ENCODE measurements around the gene SCCPDH.

SCCPDH gene

DNA sequence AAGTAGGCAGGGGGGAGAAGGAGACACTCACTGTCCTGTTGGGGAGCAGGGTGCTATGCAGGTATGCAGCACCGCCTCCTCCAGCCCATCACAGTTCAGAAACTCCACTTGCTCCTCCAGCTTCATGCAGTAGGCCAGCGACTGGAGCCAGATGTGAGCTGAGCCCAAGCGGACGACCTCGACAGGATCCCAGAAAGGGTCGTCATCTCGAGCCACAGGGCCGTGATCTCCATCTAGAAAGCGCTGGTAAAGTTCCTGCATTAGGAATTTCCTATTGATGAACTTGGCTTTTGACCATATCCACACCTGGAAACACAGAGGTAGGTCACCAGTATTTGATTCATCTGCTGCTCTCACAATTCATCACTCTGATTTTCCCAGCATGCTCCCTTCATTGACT, 56.1 kb downstream of the SCCPDH start:
- in situ Hi-C loops (cut with HindIII; ENCODE audit: low pct_ligation_motif_present, low sequenced_read_pairs): no loop called here
- peaks cover 20% of the 10 kb centered on the region for H3K36me3 ChIP-seq (replicated peaks)
- no peak overlapping the region for H3K27ac ChIP-seq
- no peak for DNase-seq
- H3K27me3 ChIP-seq (replicated peaks): no peaks in the 10 kb centered on the region
- H3K4me3 ChIP-seq (ENCODE audit: low read depth, low read length): no peak overlapping the region
- TF ChIP-seq, protein P1, sequence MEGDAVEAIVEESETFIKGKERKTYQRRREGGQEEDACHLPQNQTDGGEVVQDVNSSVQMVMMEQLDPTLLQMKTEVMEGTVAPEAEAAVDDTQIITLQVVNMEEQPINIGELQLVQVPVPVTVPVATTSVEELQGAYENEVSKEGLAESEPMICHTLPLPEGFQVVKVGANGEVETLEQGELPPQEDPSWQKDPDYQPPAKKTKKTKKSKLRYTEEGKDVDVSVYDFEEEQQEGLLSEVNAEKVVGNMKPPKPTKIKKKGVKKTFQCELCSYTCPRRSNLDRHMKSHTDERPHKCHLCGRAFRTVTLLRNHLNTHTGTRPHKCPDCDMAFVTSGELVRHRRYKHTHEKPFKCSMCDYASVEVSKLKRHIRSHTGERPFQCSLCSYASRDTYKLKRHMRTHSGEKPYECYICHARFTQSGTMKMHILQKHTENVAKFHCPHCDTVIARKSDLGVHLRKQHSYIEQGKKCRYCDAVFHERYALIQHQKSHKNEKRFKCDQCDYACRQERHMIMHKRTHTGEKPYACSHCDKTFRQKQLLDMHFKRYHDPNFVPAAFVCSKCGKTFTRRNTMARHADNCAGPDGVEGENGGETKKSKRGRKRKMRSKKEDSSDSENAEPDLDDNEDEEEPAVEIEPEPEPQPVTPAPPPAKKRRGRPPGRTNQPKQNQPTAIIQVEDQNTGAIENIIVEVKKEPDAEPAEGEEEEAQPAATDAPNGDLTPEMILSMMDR (IDR thresholded peaks at IDR 0.05; ENCODE audit: low read depth, low read length, missing control alignments): no peak

DNA sequence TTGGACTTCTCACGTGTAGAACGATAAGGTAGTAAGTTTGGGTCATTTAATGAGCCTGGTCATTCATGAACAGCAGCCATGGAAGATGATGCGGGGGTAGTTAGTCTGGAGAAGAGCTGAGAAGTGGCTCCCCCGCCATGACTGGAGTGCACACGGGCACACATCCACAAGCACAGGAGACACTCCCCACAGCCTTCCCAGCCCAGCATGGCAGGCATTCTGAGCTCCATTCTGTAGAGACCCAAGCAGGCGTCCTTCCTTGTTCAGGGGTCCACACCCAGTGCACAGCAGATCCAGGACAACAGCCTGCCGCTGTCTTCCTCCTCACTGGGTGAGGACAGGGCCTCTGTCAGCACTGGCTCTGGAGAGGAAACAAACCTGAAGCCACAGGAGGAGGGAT, 57.0 kb downstream of the SCCPDH start:
- H3K36me3 ChIP-seq (replicated peaks): peaks cover 14% of the 10 kb centered on the region
- TF ChIP-seq, protein P1 (IDR thresholded peaks at IDR 0.05; ENCODE audit: low read depth, low read length, missing control alignments): no peak
- in situ Hi-C loops (cut with HindIII; ENCODE audit: low pct_ligation_motif_present, low sequenced_read_pairs): no loop called here
- DNase-seq: no peak
- no peaks in the 10 kb centered on the region for H3K27me3 ChIP-seq (replicated peaks)
- no peak overlapping the region for H3K27ac ChIP-seq
- no peak overlapping the region for H3K4me3 ChIP-seq (ENCODE audit: low read depth, low read length)

DNA sequence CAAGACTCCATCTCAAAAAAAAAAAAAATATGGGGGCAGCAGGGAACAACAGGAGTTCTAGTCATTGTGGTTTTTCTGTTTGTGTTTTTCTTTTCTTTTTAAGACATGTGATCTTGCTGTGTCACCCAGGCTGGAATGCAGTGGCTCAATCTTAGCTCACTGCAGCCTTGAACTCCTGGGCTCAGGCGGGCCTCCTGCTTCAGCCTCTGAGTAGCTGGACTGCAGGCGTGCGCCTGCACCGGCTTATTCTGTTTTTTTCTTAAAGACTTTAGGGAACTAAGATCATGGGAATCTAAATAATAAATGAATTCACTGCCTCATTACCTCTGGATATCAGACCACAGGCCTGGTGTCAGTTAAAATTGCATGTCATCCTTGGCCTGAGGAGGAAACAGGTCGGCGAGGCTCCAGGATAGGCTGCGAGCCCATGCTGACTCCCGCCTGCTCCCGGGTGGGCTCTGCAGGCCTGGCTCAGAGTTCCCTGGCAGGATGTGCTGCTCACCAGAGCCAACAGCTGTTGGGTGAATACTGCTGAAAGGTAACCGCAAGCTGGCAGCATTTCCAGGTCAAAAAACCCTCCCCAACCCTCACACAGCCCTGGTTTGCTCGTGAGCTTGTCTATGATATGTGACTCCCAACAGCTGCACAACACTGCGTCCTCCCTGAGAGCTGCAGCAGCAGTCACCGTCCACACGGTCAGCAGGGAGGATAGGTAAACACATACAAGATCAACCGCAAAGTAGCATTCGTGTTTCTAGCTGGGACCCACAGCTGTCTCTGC, 58.1 kb downstream of the SCCPDH start:
- H3K36me3 ChIP-seq (replicated peaks): peaks cover 5% of the 10 kb centered on the region
- DNase-seq: peak; percentile 82
- H3K4me3 ChIP-seq (ENCODE audit: low read depth, low read length): no peak overlapping the region
- H3K27me3 ChIP-seq (replicated peaks): no peaks in the 10 kb centered on the region
- peak overlapping the region; percentile 62 for H3K27ac ChIP-seq
- in situ Hi-C loops (cut with HindIII; ENCODE audit: low pct_ligation_motif_present, low sequenced_read_pairs): no loop called here
- TF ChIP-seq, protein P1 (IDR thresholded peaks at IDR 0.05; ENCODE audit: low read depth, low read length, missing control alignments): no peak

DNA sequence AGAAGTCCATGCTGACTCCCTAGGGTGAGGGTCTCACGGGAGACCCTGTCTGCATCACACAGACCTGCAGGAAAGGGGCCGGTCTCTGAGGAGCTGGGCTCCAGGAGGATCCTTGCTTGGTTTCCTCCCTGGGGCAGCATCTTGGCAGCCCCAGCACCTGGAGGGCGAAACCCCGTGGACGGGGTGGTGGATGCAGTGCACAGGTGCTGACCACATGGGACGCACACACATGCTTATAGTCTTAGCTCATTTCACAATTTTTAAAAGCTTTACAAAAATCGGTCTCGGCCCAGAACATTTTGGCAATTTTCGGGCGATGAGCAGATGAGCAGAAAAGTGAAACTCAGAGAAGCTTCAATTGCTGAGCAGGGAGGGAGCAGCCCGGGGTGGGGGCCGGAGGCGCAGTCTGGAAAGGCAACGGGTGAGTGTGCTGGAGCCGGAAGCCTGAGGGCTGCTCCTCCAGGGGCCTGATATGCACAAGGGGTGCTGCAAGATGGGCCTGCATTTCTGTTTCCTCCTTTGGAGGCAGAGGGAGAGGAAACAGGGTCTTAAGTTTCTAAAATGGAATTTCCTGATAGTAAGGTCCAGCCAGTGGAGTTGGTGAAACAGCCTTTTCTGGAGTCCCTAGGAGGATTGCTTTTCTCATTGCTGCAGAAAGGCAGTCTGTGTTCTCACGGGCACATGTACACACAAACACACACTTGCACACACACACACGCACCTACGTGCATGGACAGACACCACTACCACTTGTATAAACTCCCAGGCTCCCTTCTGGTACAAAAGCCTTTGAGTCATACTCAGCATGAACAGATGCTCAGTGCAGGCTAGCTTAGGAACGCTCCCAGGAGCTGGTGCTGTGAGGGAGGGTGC, 60.6 kb downstream of the SCCPDH start:
- DNase-seq: peak; percentile 65
- H3K27me3 ChIP-seq (replicated peaks): no peaks in the 10 kb centered on the region
- H3K27ac ChIP-seq: no peak overlapping the region
- no peak overlapping the region for H3K4me3 ChIP-seq (ENCODE audit: low read depth, low read length)
- in situ Hi-C loops (cut with HindIII; ENCODE audit: low pct_ligation_motif_present, low sequenced_read_pairs): no loop called here
- TF ChIP-seq, protein P1 (IDR thresholded peaks at IDR 0.05; ENCODE audit: low read depth, low read length, missing control alignments): no peak
- peaks cover 2% of the 10 kb centered on the region for H3K36me3 ChIP-seq (replicated peaks)

DNA sequence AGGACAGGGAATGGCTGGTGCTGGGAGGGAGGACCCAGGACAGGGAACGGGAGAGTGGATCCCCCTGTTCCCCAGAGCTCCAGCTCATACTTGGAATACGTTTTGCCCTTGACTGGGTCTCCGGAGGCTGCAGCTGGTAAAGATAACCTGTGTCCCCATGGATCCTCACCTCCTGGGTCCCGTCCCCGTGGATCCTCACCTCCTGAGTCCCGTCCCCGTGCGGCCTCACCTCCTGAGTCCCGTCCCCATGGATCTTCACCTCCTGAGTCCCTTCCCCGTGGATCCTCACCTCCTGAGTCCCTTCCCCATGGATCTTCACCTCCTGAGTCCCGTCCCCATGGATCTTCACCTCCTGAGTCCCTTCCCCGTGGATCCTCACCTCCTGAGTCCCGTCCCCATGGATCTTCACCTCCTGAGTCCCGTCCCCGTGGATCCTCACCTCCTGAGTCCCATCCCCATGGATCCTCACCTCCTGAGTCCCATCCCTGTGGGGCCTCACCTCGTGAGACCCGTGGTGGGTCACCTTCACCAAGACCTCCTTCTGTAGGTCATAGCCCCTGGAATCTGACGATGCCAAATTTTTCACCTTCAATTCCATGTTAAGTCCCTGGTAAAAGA, 61.4 kb downstream of the SCCPDH start:
- Histone ChIP-seq H3K4me3 (ENCODE audit: low read depth, low read length) (no peak overlapping the region), H3K36me3 (replicated peaks) (no peaks in the 10 kb centered on the region), H3K27me3 (replicated peaks) (no peaks in the 10 kb centered on the region), H3K27ac (no peak overlapping the region)
- in situ Hi-C loops (cut with HindIII; ENCODE audit: low pct_ligation_motif_present, low sequenced_read_pairs): no loop called here
- no peak for DNase-seq
- TF ChIP-seq, protein P1 (IDR thresholded peaks at IDR 0.05; ENCODE audit: low read depth, low read length, missing control alignments): no peak

All from brain microvascular endothelial cell (primary cell).